GM18526 (cell line): Measurements from ENCODE around the gene SLC5A9.

ENCODE experiments used
- POLR2A ChIP-seq: IDR thresholded peaks from 3 replicates; pipeline ENCODE4 v1.6.1; 2011; ENCODE audit not compliant: insufficient read length; ENCODE audit errors: extremely low read depth

Gene SLC5A9

GRCh38 chr1:48225579-48225978 is 3.1 kb downstream of the SLC5A9 start:
- TF ChIP-seq POLR2A, result no peak

- TF ChIP-seq POLR2A, result no peak
Measured at GRCh38 chr1:48227165-48228013, 4.9 kb downstream of the SLC5A9 start.

DNA sequence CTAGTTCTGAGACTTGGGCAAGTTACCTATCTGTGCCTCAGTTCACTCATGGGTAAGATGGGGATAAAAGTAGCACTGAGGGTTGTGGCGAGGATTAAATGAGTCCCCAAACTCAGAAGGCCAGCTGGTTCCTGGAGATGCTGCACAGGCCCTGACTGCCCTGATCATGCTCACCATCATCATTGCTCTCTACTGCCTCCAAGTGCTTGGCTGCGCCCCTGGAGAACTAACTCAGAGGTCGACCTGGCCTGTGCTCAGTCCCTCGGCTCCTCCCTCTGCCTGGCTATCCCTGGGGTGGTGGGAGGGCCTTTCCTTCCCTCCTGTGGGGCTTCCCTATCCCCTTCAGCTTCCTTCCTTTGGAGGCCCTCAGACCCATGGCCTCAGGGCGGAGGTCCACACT is 5.6 kb downstream of the SLC5A9 start:
- no peak for TF ChIP-seq POLR2A

- TF ChIP-seq POLR2A, result no peak
Measured at GRCh38 chr1:48229317-48229716, 6.8 kb downstream of the SLC5A9 start.

DNA sequence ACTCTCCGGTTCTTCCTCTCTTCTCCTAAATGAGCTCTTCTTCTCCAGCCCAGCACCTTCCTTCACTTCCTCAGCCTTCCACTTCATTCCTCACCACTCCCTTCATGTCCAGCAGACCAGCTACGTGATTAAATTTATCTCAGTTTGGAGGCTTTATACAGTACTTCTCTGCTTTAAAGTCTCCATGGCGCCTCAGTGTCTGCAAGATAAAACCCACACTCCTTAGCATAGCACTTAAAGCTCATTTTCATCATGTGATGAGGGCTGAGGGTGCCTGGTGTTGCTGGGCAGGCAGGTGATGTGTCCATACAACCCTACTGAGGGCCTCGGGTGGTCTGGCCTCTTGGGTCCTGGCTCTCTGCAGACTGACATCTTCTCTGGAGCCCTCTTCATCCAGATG is 7.7 kb downstream of the SLC5A9 start:
- TF ChIP-seq POLR2A, result no peak

GRCh38 chr1:48232722-48233121 is 10.2 kb downstream of the SLC5A9 start:
- TF ChIP-seq POLR2A, result no peak

DNA sequence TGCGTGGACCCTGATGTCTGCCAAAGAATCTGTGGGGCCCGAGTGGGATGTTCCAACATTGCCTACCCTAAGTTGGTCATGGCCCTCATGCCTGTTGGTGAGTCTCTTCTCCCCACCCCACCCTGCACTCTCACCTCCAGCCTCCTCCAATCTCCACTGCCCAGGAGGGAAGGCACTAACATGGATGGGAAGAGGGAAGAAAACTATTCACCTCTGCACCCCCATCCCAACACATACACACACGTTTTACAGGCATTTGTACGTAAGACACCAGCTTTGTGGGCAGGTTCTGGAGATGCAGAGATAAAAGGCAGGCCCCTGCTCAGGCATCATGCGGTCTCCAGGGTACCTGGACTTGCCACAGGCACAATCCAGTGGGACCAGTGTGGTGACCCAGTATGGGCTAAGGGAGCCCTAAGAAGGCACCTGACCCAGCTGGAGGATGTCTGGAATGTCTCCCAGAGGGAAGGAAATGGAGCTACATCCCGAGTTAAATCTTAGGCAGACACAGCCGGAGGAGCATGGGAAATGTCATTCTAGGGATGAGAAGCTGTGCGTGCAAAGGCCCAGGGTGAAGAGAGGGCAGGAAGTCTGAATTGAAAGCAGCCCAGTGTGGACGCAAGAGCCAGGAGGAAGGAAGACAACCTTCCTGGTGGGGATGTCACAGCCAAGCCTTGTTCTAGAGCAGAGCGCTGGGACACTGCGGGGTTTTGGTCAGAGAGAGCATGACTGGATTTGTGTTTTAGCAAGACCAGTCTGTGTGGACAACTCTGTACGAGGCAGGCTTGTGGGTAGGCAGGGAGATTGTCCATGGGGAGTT is 11.4 kb downstream of the SLC5A9 start:
- no peak for TF ChIP-seq POLR2A

GRCh38 chr1:48235652-48236051 is 13.1 kb downstream of the SLC5A9 start:
- no peak for TF ChIP-seq POLR2A

GRCh38 chr1:48236716-48237470 is 14.4 kb downstream of the SLC5A9 start:
- TF ChIP-seq POLR2A, result no peak

DNA sequence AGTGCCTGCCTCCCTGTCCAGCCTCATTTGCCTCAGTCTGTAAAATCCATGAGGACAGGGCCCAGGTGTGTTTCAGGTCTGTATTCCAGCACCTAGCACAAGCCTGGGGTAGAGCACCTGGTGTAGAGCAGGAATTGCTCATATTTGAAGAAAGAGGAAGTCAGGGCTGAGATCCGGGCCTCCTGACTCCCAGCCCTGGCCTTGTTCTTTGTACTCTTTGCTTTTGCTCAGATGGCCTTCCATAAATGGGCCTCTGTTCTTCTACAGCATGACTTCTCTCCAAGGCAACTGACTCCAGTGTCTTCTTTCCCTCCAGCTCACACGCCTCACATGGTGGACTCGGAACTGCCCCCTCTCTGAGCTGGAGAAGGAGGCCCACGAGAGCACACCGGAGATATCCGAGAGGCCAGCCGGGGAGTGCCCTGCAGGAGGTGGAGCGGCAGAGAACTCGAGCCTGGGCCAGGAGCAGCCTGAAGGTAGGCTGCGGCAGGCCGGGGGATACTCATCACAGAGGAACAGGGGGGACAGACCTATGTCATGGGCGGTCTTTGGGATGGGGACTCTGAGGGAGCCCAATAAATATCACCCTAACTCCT is 19.7 kb downstream of the SLC5A9 start:
- no peak for TF ChIP-seq POLR2A

DNA sequence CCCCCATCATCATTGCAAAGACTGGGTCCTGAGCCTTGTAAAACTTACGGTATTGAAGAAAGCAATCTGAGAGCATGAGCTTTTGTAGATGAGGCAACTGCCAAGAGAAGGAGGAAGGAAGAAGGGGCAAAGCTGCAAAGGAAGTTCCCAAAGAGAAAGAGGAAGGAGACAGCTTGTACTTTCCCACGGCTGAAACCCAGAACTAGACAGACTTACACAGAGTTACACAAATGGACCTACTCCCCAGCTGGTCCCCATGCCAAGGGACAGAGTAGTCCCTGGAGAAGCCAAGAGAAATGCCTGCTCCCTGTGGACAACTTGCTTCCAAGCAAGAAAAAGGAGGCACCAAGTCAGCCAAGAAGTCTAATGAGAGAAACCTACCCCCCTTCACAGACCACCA is 22.6 kb downstream of the SLC5A9 start:
- no peak for TF ChIP-seq POLR2A

DNA sequence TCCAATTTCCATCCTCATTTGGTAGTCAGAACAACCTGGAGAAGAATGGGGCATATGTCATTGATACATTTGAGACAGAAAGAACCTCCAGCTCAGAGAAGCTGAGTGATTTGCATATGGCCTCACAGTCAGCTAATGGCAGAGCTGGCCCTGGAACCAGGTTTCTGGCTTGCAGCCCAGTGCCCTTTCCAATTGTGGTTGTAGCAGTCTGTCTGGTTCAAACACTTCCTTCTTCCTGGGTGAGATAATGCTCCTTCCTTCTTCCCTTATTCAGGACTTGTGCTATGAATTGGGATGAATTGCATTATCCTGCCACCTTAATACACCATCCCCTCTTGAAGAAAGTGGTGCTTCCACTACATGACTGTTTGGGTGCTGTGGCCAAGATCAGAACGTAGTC is 24.2 kb downstream of the SLC5A9 start:
- TF ChIP-seq POLR2A, result no peak

DNA sequence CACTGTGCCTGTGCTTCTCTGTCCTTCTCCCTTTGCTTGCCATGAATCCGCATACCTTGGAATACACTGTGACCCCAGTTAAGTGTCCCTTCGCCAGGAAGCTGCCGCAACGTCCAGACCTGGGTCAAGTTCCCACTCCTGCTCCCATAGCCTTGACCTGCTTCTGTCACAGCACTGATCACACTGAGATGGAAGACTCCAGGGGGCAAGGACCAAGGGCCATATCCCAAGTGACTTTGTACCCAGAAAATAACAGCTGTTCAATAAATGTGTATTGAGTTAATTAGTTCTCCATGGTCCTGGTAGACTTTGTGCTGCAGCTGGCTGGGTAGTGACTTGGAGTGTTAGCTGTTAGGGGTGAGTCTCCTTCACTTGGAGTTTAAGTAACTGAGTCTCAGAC is 25.8 kb downstream of the SLC5A9 start:
- no peak for TF ChIP-seq POLR2A

DNA sequence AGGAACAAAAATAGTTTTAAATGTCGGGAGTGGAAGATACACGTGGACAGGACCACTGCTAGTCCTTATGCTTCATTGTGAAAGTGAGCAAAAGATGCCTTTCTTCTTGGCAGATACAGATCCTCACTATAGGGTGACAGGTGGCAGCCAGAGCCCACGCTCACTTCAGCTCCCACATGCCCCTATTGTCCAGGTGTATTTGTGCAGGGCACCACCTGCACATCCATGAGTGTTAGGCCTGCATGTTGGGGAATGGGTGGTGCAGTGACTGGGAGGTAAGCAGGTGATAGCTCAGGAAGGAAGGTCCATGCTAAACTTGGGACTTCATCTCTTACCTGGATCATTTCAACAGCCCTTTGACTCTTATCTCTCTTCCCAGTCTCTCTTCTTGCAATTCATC is 27.4 kb downstream of the SLC5A9 start:
- TF ChIP-seq POLR2A, result no peak

DNA sequence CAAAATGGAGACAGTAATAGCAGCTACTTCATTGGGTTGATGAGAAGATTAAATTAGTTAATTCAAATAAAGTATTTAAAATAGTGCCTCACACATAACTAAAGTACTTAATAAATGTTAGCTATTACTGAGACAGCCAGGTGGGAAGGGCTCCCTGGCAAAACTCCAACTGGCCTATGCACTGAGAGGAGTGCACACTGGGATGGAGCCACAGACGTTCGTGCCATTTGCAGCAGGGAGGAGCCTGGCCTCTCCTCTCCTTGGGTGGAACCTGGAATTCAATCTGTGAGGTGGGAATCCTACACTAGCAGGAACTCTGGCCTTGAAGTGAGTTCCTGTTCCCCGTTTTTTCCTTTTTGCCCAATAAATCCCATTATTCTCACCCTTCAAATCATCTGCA is 28.1 kb downstream of the SLC5A9 start:
- TF ChIP-seq POLR2A, result no peak

DNA sequence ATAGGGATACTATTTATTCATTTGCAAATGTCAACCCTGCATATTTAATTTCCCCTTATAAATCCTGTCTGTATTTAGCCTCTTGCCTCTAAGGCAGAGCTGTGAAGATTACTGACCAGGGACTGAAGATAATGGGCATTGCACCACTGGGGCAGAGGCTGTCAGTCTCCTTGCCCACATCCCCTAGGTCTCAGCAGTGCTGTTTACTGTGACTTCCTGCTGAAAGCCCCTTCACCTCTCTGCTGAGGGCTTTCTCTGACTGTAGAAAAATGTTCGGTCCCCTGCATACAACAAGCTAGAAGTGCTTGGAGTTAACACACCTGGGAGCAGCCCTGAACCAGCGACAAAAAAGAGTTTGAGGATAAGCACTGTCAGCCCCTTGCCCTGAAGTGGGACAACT is 28.8 kb downstream of the SLC5A9 start:
- TF ChIP-seq POLR2A, result no peak

- no peak for TF ChIP-seq POLR2A
Measured at GRCh38 chr1:48251821-48252220, 29.3 kb downstream of the SLC5A9 start.
